Neural progenitor cell (in vitro differentiated cells): ENCODE results near the gene AAMP. TPM values are rescaled to one million over a fixed set of nuclear protein-coding genes. Genes with fewer than 3 reads are reported as not detected.

ENCODE experiments used
- DNase-seq: peaks from one replicate; pipeline ENCODE4 v3.0.0-alpha.2; 2016; ENCODE audit warnings: low spot score
- H2AFZ ChIP-seq: fragments of 200-600 bp; sonication (generic); replicated peaks from 2 replicates; pipeline ENCODE4 v1.6.1; 2016; ENCODE audit warnings: antibody characterized with exemption
- H3F3A ChIP-seq: fragments of 200-600 bp; sonication (generic); 2 replicates; pipeline ENCODE4 v1.6.1; 2016; ENCODE audit warnings: antibody characterized with exemption, low read depth
- H3K27ac ChIP-seq: fragments of 200-600 bp; sonication (generic); 2 replicates; pipeline ENCODE4 v1.5.1; 2016; ENCODE audit warnings: mild to moderate bottlenecking
- H3K27me3 ChIP-seq: fragments of 200-600 bp; sonication (generic); 2 replicates; pipeline ENCODE4 v1.6.1; 2016; ENCODE audit warnings: mild to moderate bottlenecking, moderate library complexity
- H3K36me3 ChIP-seq: fragments of 200-600 bp; sonication (generic); 2 replicates; pipeline ENCODE4 v1.5.1; 2016
- H3K4me1 ChIP-seq: fragments of 200-600 bp; sonication (generic); 2 replicates; pipeline ENCODE4 v1.6.1; 2016; ENCODE audit warnings: mixed run types
- H3K4me2 ChIP-seq: fragments of 200-600 bp; sonication (generic); 2 replicates; pipeline ENCODE4 v1.6.1; 2016
- H3K4me3 ChIP-seq: fragments of 200-600 bp; sonication (generic); 2 replicates; pipeline ENCODE4 v1.5.1; 2016
- H3K79me2 ChIP-seq: fragments of 200-600 bp; sonication (generic); 2 replicates; pipeline ENCODE4 v1.6.1; 2016; ENCODE audit warnings: low read depth
- H3K9ac ChIP-seq: fragments of 200-600 bp; sonication (generic); 2 replicates; pipeline ENCODE4 v1.6.1; 2016
- H3K9me3 ChIP-seq: fragments of 200-600 bp; sonication (generic); 2 replicates; pipeline ENCODE4 v1.5.1; 2016; ENCODE audit warnings: low read depth
- H4K20me1 ChIP-seq: fragments of 200-600 bp; sonication (generic); 2 replicates; pipeline ENCODE4 v1.6.1; 2016; ENCODE audit warnings: low read depth
- H3K27ac Mint-ChIP-seq: 3 replicates; pipeline ENCODE4 v1.8.0; 2021; ENCODE audit warnings: mixed read lengths
- H3K27me3 Mint-ChIP-seq: 2 replicates; pipeline ENCODE4 v1.8.0; 2022; ENCODE audit warnings: low read depth, mild to moderate bottlenecking, inconsistent platforms, moderate library complexity, mixed read lengths; ENCODE audit not compliant: insufficient read depth
- H3K36me3 Mint-ChIP-seq: 3 replicates; pipeline ENCODE4 v1.8.0; 2021; ENCODE audit warnings: mixed read lengths
- H3K4me1 Mint-ChIP-seq: 3 replicates; pipeline ENCODE4 v1.8.0; 2021; ENCODE audit warnings: mixed read lengths
- H3K4me3 Mint-ChIP-seq: 3 replicates; pipeline ENCODE4 v1.8.0; 2021; ENCODE audit warnings: mild to moderate bottlenecking, moderate library complexity, mixed read lengths
- H3K9me3 Mint-ChIP-seq: 3 replicates; pipeline ENCODE4 v1.8.0; 2020; ENCODE audit warnings: mixed read lengths
- EZH2 ChIP-seq: fragments of 200-600 bp; sonication (generic); IDR thresholded peaks from 2 replicates; pipeline ENCODE4 v1.6.1; 2017; ENCODE audit warnings: antibody characterized with exemption, mild to moderate bottlenecking, moderate library complexity
- EZH2phosphoT487 ChIP-seq: fragments of 200-600 bp; sonication (generic); IDR thresholded peaks from 2 replicates; pipeline ENCODE4 v1.6.1; 2017; ENCODE audit warnings: antibody characterized with exemption
- total RNA-seq: library from RNA; depleted of rRNA; stranded (reverse); fragments of >200 nt; gene quantifications from 2 replicates; pipeline ENCODE4 v1.2.3, GENCODE V29; 2015; ENCODE audit warnings: low replicate concordance
- TF ChIP-seq, protein P1 (sequence below): fragments of 200-600 bp; sonication (generic); IDR thresholded peaks from 2 replicates; pipeline ENCODE4 v1.5.1; 2017; ENCODE audit warnings: antibody characterized with exemption, mild to moderate bottlenecking

The AAMP gene
- total RNA-seq, 1 donor from 2014 or later = 90.4 TPM

DNA sequence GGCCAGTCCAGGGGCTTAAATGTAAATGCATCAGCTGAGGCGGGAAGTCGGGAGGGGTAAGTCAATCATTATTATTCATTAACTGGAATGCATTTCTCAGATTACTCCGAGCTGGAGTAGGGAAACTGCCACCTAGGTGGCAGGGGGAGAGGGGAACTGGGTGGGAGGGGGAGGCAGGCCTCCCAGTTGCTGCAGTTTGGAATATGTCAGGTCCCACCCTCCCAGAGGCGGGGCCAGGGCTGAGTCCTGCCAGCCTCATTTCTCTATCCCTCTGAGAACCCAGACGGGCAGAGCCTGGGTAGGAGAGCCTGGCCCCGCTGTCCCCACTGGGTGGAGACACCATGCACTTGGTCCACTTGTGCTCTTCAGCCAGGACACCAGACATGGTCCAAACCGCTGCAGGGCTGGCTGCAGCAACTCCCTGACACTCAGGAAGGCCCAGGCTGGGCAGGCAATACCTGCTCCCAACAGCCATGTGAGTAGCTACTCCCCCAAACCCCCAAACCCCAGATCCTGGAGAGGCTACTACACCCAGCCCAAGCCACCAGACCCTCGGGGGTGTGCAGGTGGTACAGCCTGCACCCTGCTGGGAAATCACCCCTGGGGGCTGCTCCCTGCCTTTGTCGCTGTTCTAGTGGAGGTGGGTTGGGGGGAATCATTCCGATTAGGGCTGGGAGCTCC lies 9.1 kb downstream of the AAMP start, which contains the start of gene GPBAR1:
TSS of gene GPBAR1 (plus strand) at position 274 of the 681 bp plus-strand sequence. CDS start 1,710 bp downstream, outside the sequence.
- Histone ChIP-seq H3K79me2 (no peaks in the 10 kb centered on the region), H3K36me3 (no peaks in the 10 kb centered on the region), H3K27me3 (no peaks in the 10 kb centered on the region), H3F3A (peaks cover 21% of the 10 kb centered on the region), H2AFZ (no peak within 1 kb of the TSS), H3K27ac (no peak within 1 kb of the TSS), H4K20me1 (no peaks in the 10 kb centered on the region), H3K9ac (no peak within 1 kb of the TSS), H3K9me3 (no peaks in the 10 kb centered on the region), H3K4me2 (peak within 1 kb of the TSS; percentile 11), H3K4me3 (no peak within 1 kb of the TSS), H3K4me1 (peaks cover 14% of the 10 kb centered on the region)
- H3K4me1 Mint-ChIP-seq = peaks cover 34% of the 10 kb centered on the region
- TF ChIP-seq, protein P1, sequence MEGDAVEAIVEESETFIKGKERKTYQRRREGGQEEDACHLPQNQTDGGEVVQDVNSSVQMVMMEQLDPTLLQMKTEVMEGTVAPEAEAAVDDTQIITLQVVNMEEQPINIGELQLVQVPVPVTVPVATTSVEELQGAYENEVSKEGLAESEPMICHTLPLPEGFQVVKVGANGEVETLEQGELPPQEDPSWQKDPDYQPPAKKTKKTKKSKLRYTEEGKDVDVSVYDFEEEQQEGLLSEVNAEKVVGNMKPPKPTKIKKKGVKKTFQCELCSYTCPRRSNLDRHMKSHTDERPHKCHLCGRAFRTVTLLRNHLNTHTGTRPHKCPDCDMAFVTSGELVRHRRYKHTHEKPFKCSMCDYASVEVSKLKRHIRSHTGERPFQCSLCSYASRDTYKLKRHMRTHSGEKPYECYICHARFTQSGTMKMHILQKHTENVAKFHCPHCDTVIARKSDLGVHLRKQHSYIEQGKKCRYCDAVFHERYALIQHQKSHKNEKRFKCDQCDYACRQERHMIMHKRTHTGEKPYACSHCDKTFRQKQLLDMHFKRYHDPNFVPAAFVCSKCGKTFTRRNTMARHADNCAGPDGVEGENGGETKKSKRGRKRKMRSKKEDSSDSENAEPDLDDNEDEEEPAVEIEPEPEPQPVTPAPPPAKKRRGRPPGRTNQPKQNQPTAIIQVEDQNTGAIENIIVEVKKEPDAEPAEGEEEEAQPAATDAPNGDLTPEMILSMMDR = no peak
- TF ChIP-seq EZH2phosphoT487 = no peak
- no peak for TF ChIP-seq EZH2
- H3K27me3 Mint-ChIP-seq = peaks cover 3% of the 10 kb centered on the region
- no peaks in the 10 kb centered on the region for H3K9me3 Mint-ChIP-seq
- peak within 1 kb of the TSS; percentile 61 for H3K4me3 Mint-ChIP-seq
- peaks cover 9% of the 10 kb centered on the region for H3K36me3 Mint-ChIP-seq
- peak; percentile 71 for DNase-seq
- peak within 1 kb of the TSS; percentile 96 for H3K27ac Mint-ChIP-seq

DNA sequence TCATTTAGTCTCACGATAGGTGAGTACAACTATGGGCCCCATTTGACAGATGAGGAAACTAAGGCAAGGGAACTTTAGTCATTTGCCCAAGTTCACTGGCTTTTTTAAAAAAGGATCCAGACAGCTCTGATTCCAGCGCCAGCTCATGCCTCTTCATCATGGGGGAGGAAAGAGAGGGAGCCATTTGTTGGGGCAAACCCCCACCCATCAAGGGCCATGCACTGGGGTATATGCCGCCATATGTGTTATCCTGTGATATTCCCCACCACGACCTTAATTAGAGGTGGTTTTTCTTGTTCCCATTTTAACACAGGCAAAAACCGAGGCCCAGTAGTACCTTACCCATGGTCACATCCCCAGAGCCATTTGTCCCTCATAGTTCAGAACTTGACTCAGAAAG lies 9.8 kb downstream of the AAMP start:
- H3K4me3 ChIP-seq = no peak overlapping the region
- no peaks in the 10 kb centered on the region for H3K9me3 Mint-ChIP-seq
- H3K4me1 Mint-ChIP-seq = peaks cover 34% of the 10 kb centered on the region
- no peaks in the 10 kb centered on the region for H3K36me3 ChIP-seq
- no peaks in the 10 kb centered on the region for H3K79me2 ChIP-seq
- H2AFZ ChIP-seq = no peak overlapping the region
- H3K27ac Mint-ChIP-seq = peak overlapping the region; percentile 3
- no peaks in the 10 kb centered on the region for H3K9me3 ChIP-seq
- H3F3A ChIP-seq = peaks cover 28% of the 10 kb centered on the region
- peak overlapping the region; percentile 1 for H3K4me3 Mint-ChIP-seq
- H3K4me2 ChIP-seq = peak overlapping the region; percentile 11
- no peaks in the 10 kb centered on the region for H4K20me1 ChIP-seq
- no peak overlapping the region for H3K9ac ChIP-seq
- DNase-seq = no peak
- H3K27me3 ChIP-seq = no peaks in the 10 kb centered on the region
- peaks cover 5% of the 10 kb centered on the region for H3K36me3 Mint-ChIP-seq
- TF ChIP-seq EZH2phosphoT487 (no peak), EZH2 (no peak)
- TF ChIP-seq, protein P1 = no peak
- H3K27ac ChIP-seq = no peak overlapping the region
- H3K4me1 ChIP-seq = peaks cover 14% of the 10 kb centered on the region
- peaks cover 3% of the 10 kb centered on the region for H3K27me3 Mint-ChIP-seq

DNA sequence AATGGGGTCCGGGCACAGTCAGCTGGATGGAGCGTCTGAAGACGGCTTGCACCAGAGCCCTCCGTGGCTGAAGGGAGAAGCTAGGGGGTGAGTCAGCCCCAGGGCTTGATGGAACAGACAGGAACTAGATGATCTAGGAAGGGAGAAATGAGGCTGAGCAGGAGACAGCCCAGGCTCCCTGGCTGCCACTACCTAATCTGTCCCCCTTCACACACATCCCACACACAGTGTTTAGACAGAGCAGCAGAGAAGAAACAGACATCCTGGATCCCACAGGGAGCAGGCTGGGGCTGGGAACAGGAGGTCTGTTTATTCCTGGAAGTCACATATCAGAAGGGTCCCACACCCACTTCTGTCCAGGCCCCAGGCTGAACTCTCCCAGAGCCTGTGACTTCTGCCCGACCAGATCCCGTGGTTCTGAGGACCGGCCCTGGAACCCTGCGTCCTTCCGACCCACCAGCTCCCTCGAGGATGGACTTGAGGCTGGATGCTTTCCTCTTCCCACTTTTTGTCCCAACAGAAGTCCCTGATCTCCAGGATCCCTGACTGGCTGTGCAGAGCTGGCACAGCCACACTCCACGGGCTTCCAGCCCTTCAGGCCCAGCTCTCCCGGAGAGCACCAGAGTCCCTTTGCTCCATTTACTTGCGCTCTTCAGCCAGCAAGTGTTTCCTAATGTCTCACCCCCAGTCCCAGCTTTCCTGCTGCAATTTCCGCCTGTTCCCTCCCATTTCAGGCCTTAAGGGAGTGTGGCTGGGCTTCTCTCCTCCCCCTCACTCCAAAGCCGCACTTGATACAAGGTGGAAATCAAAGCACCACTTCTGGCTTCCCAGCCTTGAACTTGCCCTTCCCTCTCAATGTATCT lies 10.6 kb downstream of the AAMP start:
- Mint-ChIP-seq H3K36me3 (peaks cover 5% of the 10 kb centered on the region), H3K27me3 (peaks cover 3% of the 10 kb centered on the region), H3K4me1 (peaks cover 34% of the 10 kb centered on the region), H3K27ac (peak overlapping the region; percentile 96), H3K4me3 (no peak overlapping the region), H3K9me3 (no peaks in the 10 kb centered on the region)
- no peak for DNase-seq
- H3K4me1 ChIP-seq = peaks cover 14% of the 10 kb centered on the region
- peaks cover 28% of the 10 kb centered on the region for H3F3A ChIP-seq
- no peaks in the 10 kb centered on the region for H3K79me2 ChIP-seq
- TF ChIP-seq EZH2 = no peak
- TF ChIP-seq, protein P1 = no peak
- TF ChIP-seq EZH2phosphoT487 = no peak
- H3K9ac ChIP-seq = no peak overlapping the region
- no peaks in the 10 kb centered on the region for H3K36me3 ChIP-seq
- H3K9me3 ChIP-seq = no peaks in the 10 kb centered on the region
- no peak overlapping the region for H2AFZ ChIP-seq
- no peak overlapping the region for H3K4me2 ChIP-seq
- no peak overlapping the region for H3K27ac ChIP-seq
- no peak overlapping the region for H3K4me3 ChIP-seq
- no peaks in the 10 kb centered on the region for H3K27me3 ChIP-seq
- no peaks in the 10 kb centered on the region for H4K20me1 ChIP-seq
